Measurements from ENCODE around the gene ANKRD62. TPM values are rescaled to one million over a fixed set of nuclear protein-coding genes. Genes with fewer than 3 reads are reported as not detected.

ANKRD62 gene
- total RNA-seq, 2 donors from 2014 or later = 13.0 to 14.2 TPM

- peak in 1 of 7 experiments; percentile 4 for TF ChIP-seq CTCF (IDR thresholded peaks at IDR 0.05)
- peak; percentile 65 to 89 (median 83) for TF ChIP-seq POLR2A (IDR thresholded peaks at IDR 0.05)
- ATAC-seq = peak; percentile 83
- H3K36me3 ChIP-seq (replicated peaks in 1 of 2; ENCODE audit: insufficient read depth in 1 of 2, low read depth in 2 of 2) = no peaks in the 10 kb centered on the region
- peak overlapping the region; percentile 4 to 27 for H3K4me3 ChIP-seq
- H3K4me1 ChIP-seq = peaks cover 25% of the 10 kb centered on the region
- no peaks in the 10 kb centered on the region for H3K9me3 ChIP-seq
- no peaks in the 10 kb centered on the region for H3K27me3 ChIP-seq
- peak overlapping the region; percentile 70 to 90 (median 82) for H3K27ac ChIP-seq
- intact Hi-C loops (cut with DNase I) = no loop called here
- WGBS, 2 donors = 22 to 34% methylated on average over 13 of the region's 13 CpGs
- peak; percentile 70 to 86 (median 84) for DNase-seq
Measured at GRCh38 chr18:12102136-12102842, 8.6 kb downstream of the ANKRD62 start.

GRCh38 chr18:12106471-12106870, 12.8 kb downstream of the ANKRD62 start:
- H3K27ac ChIP-seq = no peak overlapping the region
- no peak for DNase-seq
- WGBS, 2 donors = 68 to 72% methylated on average over 2 of the region's 2 CpGs
- TF ChIP-seq CTCF (IDR thresholded peaks at IDR 0.05) = no peak
- no peak for TF ChIP-seq POLR2A (IDR thresholded peaks at IDR 0.05)
- H3K4me1 ChIP-seq = peaks cover 33% of the 10 kb centered on the region
- no peaks in the 10 kb centered on the region for H3K9me3 ChIP-seq
- ATAC-seq = no peak
- intact Hi-C loops (cut with DNase I) = no loop called here
- no peak overlapping the region for H3K4me3 ChIP-seq
- H3K27me3 ChIP-seq = no peaks in the 10 kb centered on the region
- no peaks in the 10 kb centered on the region for H3K36me3 ChIP-seq (replicated peaks in 1 of 2; ENCODE audit: insufficient read depth in 1 of 2, low read depth in 2 of 2)

- 86 to 92% methylated on average over 3 of the region's 3 CpGs for WGBS, 2 donors
- Histone ChIP-seq H3K4me3 (no peak overlapping the region), H3K4me1 (peaks cover 36% of the 10 kb centered on the region), H3K27ac (no peak overlapping the region), H3K36me3 (replicated peaks in 1 of 2; ENCODE audit: insufficient read depth in 1 of 2, low read depth in 2 of 2) (no peaks in the 10 kb centered on the region), H3K9me3 (no peaks in the 10 kb centered on the region), H3K27me3 (no peaks in the 10 kb centered on the region)
- DNase-seq = no peak
- intact Hi-C loops (cut with DNase I) = no loop called here
- no peak for ATAC-seq
- TF ChIP-seq POLR2A (IDR thresholded peaks at IDR 0.05) (no peak), CTCF (IDR thresholded peaks at IDR 0.05) (no peak)
Measured at GRCh38 chr18:12109836-12110235, 16.2 kb downstream of the ANKRD62 start.

GRCh38 chr18:12113999-12114646, 20.5 kb downstream of the ANKRD62 start:
- ATAC-seq = peak; percentile 57
- Histone ChIP-seq H3K9me3 (no peaks in the 10 kb centered on the region), H3K4me3 (no peak overlapping the region), H3K27me3 (no peaks in the 10 kb centered on the region), H3K27ac (peak overlapping the region in 2 of 4 donors; percentile 47 to 50), H3K36me3 (replicated peaks in 1 of 2; ENCODE audit: insufficient read depth in 1 of 2, low read depth in 2 of 2) (no peaks in the 10 kb centered on the region), H3K4me1 (peaks cover 34% of the 10 kb centered on the region)
- DNase-seq = peak in 2 of 4 donors; percentile 12 to 26
- TF ChIP-seq CTCF (IDR thresholded peaks at IDR 0.05) (no peak), POLR2A (IDR thresholded peaks at IDR 0.05) (no peak)
- WGBS, 2 donors = 39 to 50% methylated on average over 5 of the region's 5 CpGs
- intact Hi-C loops (cut with DNase I) = no loop called here
